ENCODE results near the gene CPA2.
"Not testable (repeated sequence)": the region's sequence is repeated elsewhere in the genome, so short reads cannot be mapped to it uniquely, and the experiment has no call there.

Gene CPA2

GRCh38 chr7:130303127-130303526, 36.5 kb downstream of the CPA2 start:
- no peaks in the 10 kb centered on the region for H3K9me3 ChIP-seq (ENCODE audit: control insufficient read depth in 2 of 2, low read length in 2 of 2)
- no peak overlapping the region for H3K27ac ChIP-seq (ENCODE audit: low read depth in 2 of 2, low read length in 2 of 2)
- H3K27me3 ChIP-seq (ENCODE audit: control insufficient read depth in 2 of 2, insufficient read depth in 2 of 2, low read length in 2 of 2) = peaks cover 2 to 3% of the 10 kb centered on the region in 2 donors
- no peak overlapping the region for H3K4me3 ChIP-seq (ENCODE audit: low read length in 2 of 2)
- no peaks in the 10 kb centered on the region for H3K36me3 ChIP-seq (ENCODE audit: control insufficient read depth in 2 of 2, insufficient read depth in 2 of 2, low read length in 2 of 2)
- H3K4me1 ChIP-seq (ENCODE audit: control insufficient read depth in 2 of 2, insufficient read depth in 2 of 2, low read length in 2 of 2) = no peaks in the 10 kb centered on the region
- H3K9ac ChIP-seq (ENCODE audit: low read depth in 1 of 2, low read length in 2 of 2) = no peak overlapping the region

- no peak overlapping the region for H3K4me3 ChIP-seq (ENCODE audit: low read length in 2 of 2)
- H3K27me3 ChIP-seq (ENCODE audit: control insufficient read depth in 2 of 2, insufficient read depth in 2 of 2, low read length in 2 of 2) = peaks cover 2 to 3% of the 10 kb centered on the region in 2 donors
- H3K36me3 ChIP-seq (ENCODE audit: control insufficient read depth in 2 of 2, insufficient read depth in 2 of 2, low read length in 2 of 2) = no peaks in the 10 kb centered on the region
- H3K27ac ChIP-seq (ENCODE audit: low read depth in 2 of 2, low read length in 2 of 2) = no peak overlapping the region
- H3K9me3 ChIP-seq (ENCODE audit: control insufficient read depth in 2 of 2, low read length in 2 of 2) = no peaks in the 10 kb centered on the region
- no peak overlapping the region for H3K9ac ChIP-seq (ENCODE audit: low read depth in 1 of 2, low read length in 2 of 2)
- H3K4me1 ChIP-seq (ENCODE audit: control insufficient read depth in 2 of 2, insufficient read depth in 2 of 2, low read length in 2 of 2) = no peaks in the 10 kb centered on the region
Observed at GRCh38 chr7:130303551-130303950, 36.9 kb downstream of the CPA2 start.

- Histone ChIP-seq H3K9ac (ENCODE audit: low read depth in 1 of 2, low read length in 2 of 2) (no peak overlapping the region), H3K27me3 (ENCODE audit: control insufficient read depth in 2 of 2, insufficient read depth in 2 of 2, low read length in 2 of 2) (peaks cover 2 to 3% of the 10 kb centered on the region in 2 donors), H3K4me3 (ENCODE audit: low read length in 2 of 2) (no peak overlapping the region), H3K9me3 (ENCODE audit: control insufficient read depth in 2 of 2, low read length in 2 of 2) (no peaks in the 10 kb centered on the region), H3K4me1 (ENCODE audit: control insufficient read depth in 2 of 2, insufficient read depth in 2 of 2, low read length in 2 of 2) (no peaks in the 10 kb centered on the region), H3K36me3 (ENCODE audit: control insufficient read depth in 2 of 2, insufficient read depth in 2 of 2, low read length in 2 of 2) (no peaks in the 10 kb centered on the region), H3K27ac (ENCODE audit: low read depth in 2 of 2, low read length in 2 of 2) (no peak overlapping the region)
Observed at GRCh38 chr7:130303982-130304381, 37.3 kb downstream of the CPA2 start.

GRCh38 chr7:130304878-130305277, 38.2 kb downstream of the CPA2 start:
- Histone ChIP-seq H3K36me3 (ENCODE audit: control insufficient read depth in 2 of 2, insufficient read depth in 2 of 2, low read length in 2 of 2) (no peaks in the 10 kb centered on the region), H3K27ac (ENCODE audit: low read depth in 2 of 2, low read length in 2 of 2) (no peak overlapping the region), H3K27me3 (ENCODE audit: control insufficient read depth in 2 of 2, insufficient read depth in 2 of 2, low read length in 2 of 2) (peaks cover 2 to 3% of the 10 kb centered on the region in 2 donors), H3K9me3 (ENCODE audit: control insufficient read depth in 2 of 2, low read length in 2 of 2) (no peaks in the 10 kb centered on the region), H3K9ac (ENCODE audit: low read depth in 1 of 2, low read length in 2 of 2) (no peak overlapping the region), H3K4me3 (ENCODE audit: low read length in 2 of 2) (no peak overlapping the region), H3K4me1 (ENCODE audit: control insufficient read depth in 2 of 2, insufficient read depth in 2 of 2, low read length in 2 of 2) (no peaks in the 10 kb centered on the region)

- no peak overlapping the region for H3K4me3 ChIP-seq (ENCODE audit: low read length in 2 of 2)
- H3K27me3 ChIP-seq (ENCODE audit: control insufficient read depth in 2 of 2, insufficient read depth in 2 of 2, low read length in 2 of 2) = peaks cover 2 to 3% of the 10 kb centered on the region in 2 donors
- H3K27ac ChIP-seq (ENCODE audit: low read depth in 2 of 2, low read length in 2 of 2) = no peak overlapping the region
- no peaks in the 10 kb centered on the region for H3K4me1 ChIP-seq (ENCODE audit: control insufficient read depth in 2 of 2, insufficient read depth in 2 of 2, low read length in 2 of 2)
- H3K36me3 ChIP-seq (ENCODE audit: control insufficient read depth in 2 of 2, insufficient read depth in 2 of 2, low read length in 2 of 2) = no peaks in the 10 kb centered on the region
- no peaks in the 10 kb centered on the region for H3K9me3 ChIP-seq (ENCODE audit: control insufficient read depth in 2 of 2, low read length in 2 of 2)
- no peak overlapping the region for H3K9ac ChIP-seq (ENCODE audit: low read depth in 1 of 2, low read length in 2 of 2)
Observed at GRCh38 chr7:130305433-130306042, 38.9 kb downstream of the CPA2 start.

GRCh38 chr7:130309986-130310385, 43.3 kb downstream of the CPA2 start:
- Histone ChIP-seq H3K36me3 (ENCODE audit: control insufficient read depth in 2 of 2, insufficient read depth in 2 of 2, low read length in 2 of 2) (no peaks in the 10 kb centered on the region), H3K27ac (ENCODE audit: low read depth in 2 of 2, low read length in 2 of 2) (no peak overlapping the region), H3K4me3 (ENCODE audit: low read length in 2 of 2) (no peak overlapping the region), H3K9me3 (ENCODE audit: control insufficient read depth in 2 of 2, low read length in 2 of 2) (no peaks in the 10 kb centered on the region), H3K9ac (ENCODE audit: low read depth in 1 of 2, low read length in 2 of 2) (no peak overlapping the region), H3K4me1 (ENCODE audit: control insufficient read depth in 2 of 2, insufficient read depth in 2 of 2, low read length in 2 of 2) (no peaks in the 10 kb centered on the region), H3K27me3 (ENCODE audit: control insufficient read depth in 2 of 2, insufficient read depth in 2 of 2, low read length in 2 of 2) (no peaks in the 10 kb centered on the region)

- no peak overlapping the region for H3K27ac ChIP-seq (ENCODE audit: low read depth in 2 of 2, low read length in 2 of 2)
- no peaks in the 10 kb centered on the region for H3K27me3 ChIP-seq (ENCODE audit: control insufficient read depth in 2 of 2, insufficient read depth in 2 of 2, low read length in 2 of 2)
- H3K36me3 ChIP-seq (ENCODE audit: control insufficient read depth in 2 of 2, insufficient read depth in 2 of 2, low read length in 2 of 2) = no peaks in the 10 kb centered on the region
- no peak overlapping the region for H3K4me3 ChIP-seq (ENCODE audit: low read length in 2 of 2)
- H3K9ac ChIP-seq (ENCODE audit: low read depth in 1 of 2, low read length in 2 of 2) = no peak overlapping the region
- H3K4me1 ChIP-seq (ENCODE audit: control insufficient read depth in 2 of 2, insufficient read depth in 2 of 2, low read length in 2 of 2) = no peaks in the 10 kb centered on the region
- H3K9me3 ChIP-seq (ENCODE audit: control insufficient read depth in 2 of 2, low read length in 2 of 2) = no peaks in the 10 kb centered on the region
Observed at GRCh38 chr7:130314305-130314704, 47.6 kb downstream of the CPA2 start.

GRCh38 chr7:130319541-130319940, 52.9 kb downstream of the CPA2 start:
- Histone ChIP-seq H3K4me3 (ENCODE audit: low read length in 2 of 2) (no peak overlapping the region), H3K4me1 (ENCODE audit: control insufficient read depth in 2 of 2, insufficient read depth in 2 of 2, low read length in 2 of 2) (no peaks in the 10 kb centered on the region), H3K27me3 (ENCODE audit: control insufficient read depth in 2 of 2, insufficient read depth in 2 of 2, low read length in 2 of 2) (no peaks in the 10 kb centered on the region), H3K9ac (ENCODE audit: low read depth in 1 of 2, low read length in 2 of 2) (no peak overlapping the region), H3K9me3 (ENCODE audit: control insufficient read depth in 2 of 2, low read length in 2 of 2) (no peaks in the 10 kb centered on the region), H3K27ac (ENCODE audit: low read depth in 2 of 2, low read length in 2 of 2) (no peak overlapping the region), H3K36me3 (ENCODE audit: control insufficient read depth in 2 of 2, insufficient read depth in 2 of 2, low read length in 2 of 2) (no peaks in the 10 kb centered on the region)

- not testable (repeated sequence) for H3K27ac ChIP-seq (ENCODE audit: low read depth in 2 of 2, low read length in 2 of 2); H3K36me3 ChIP-seq (ENCODE audit: control insufficient read depth in 2 of 2, insufficient read depth in 2 of 2, low read length in 2 of 2); H3K9me3 ChIP-seq (ENCODE audit: control insufficient read depth in 2 of 2, low read length in 2 of 2); H3K27me3 ChIP-seq (ENCODE audit: control insufficient read depth in 2 of 2, insufficient read depth in 2 of 2, low read length in 2 of 2); H3K9ac ChIP-seq (ENCODE audit: low read depth in 1 of 2, low read length in 2 of 2); H3K4me1 ChIP-seq (ENCODE audit: control insufficient read depth in 2 of 2, insufficient read depth in 2 of 2, low read length in 2 of 2); H3K4me3 ChIP-seq (ENCODE audit: low read length in 2 of 2)
Observed at GRCh38 chr7:130321542-130322229, 55.0 kb downstream of the CPA2 start.

- no peak overlapping the region for H3K9ac ChIP-seq (ENCODE audit: low read depth in 1 of 2, low read length in 2 of 2)
- H3K27ac ChIP-seq (ENCODE audit: low read depth in 2 of 2, low read length in 2 of 2) = no peak overlapping the region
- H3K36me3 ChIP-seq (ENCODE audit: control insufficient read depth in 2 of 2, insufficient read depth in 2 of 2, low read length in 2 of 2) = no peaks in the 10 kb centered on the region
- no peaks in the 10 kb centered on the region for H3K4me1 ChIP-seq (ENCODE audit: control insufficient read depth in 2 of 2, insufficient read depth in 2 of 2, low read length in 2 of 2)
- H3K9me3 ChIP-seq (ENCODE audit: control insufficient read depth in 2 of 2, low read length in 2 of 2) = no peaks in the 10 kb centered on the region
- no peaks in the 10 kb centered on the region for H3K27me3 ChIP-seq (ENCODE audit: control insufficient read depth in 2 of 2, insufficient read depth in 2 of 2, low read length in 2 of 2)
- H3K4me3 ChIP-seq (ENCODE audit: low read length in 2 of 2) = no peak overlapping the region
Observed at GRCh38 chr7:130322615-130323014, 56.0 kb downstream of the CPA2 start.

All from mucosa of rectum (tissue), 2 donors.